Measurements from ENCODE around the gene DEUP1. TPM values are rescaled to one million over a fixed set of nuclear protein-coding genes. Genes with fewer than 3 reads are reported as not detected.

The DEUP1 gene
- polyA plus RNA-seq, 4 donors: 0.56 to 1.6 (median 1.5) TPM

- no peak for DNase-seq (ENCODE audit: low read depth in 4 of 4, low spot score in 3 of 4)
Observed at GRCh38 chr11:93476796-93477195, 146.3 kb downstream of the DEUP1 start.

GRCh38 chr11:93477684-93478234, 147.2 kb downstream of the DEUP1 start:
- DNase-seq (ENCODE audit: low read depth in 4 of 4, low spot score in 3 of 4): no peak

GRCh38 chr11:93478841-93479240, 148.3 kb downstream of the DEUP1 start:
- DNase-seq (ENCODE audit: low read depth in 4 of 4, low spot score in 3 of 4): no peak

- DNase-seq (ENCODE audit: low read depth in 4 of 4, low spot score in 3 of 4): no peak
Observed at GRCh38 chr11:93480256-93480655, 149.7 kb downstream of the DEUP1 start.

- DNase-seq (ENCODE audit: low read depth in 4 of 4, low spot score in 3 of 4): no peak
Observed at GRCh38 chr11:93480756-93481155, 150.2 kb downstream of the DEUP1 start.

- DNase-seq (ENCODE audit: low read depth in 4 of 4, low spot score in 3 of 4): no peak
Observed at GRCh38 chr11:93481279-93481678, 150.7 kb downstream of the DEUP1 start.

- DNase-seq (ENCODE audit: low read depth in 4 of 4, low spot score in 3 of 4): no peak
Observed at GRCh38 chr11:93481696-93482095, 151.2 kb downstream of the DEUP1 start.

- no peak for DNase-seq (ENCODE audit: low read depth in 4 of 4, low spot score in 3 of 4)
Observed at GRCh38 chr11:93482556-93482955, 152.0 kb downstream of the DEUP1 start.

- DNase-seq (ENCODE audit: low read depth in 4 of 4, low spot score in 3 of 4): no peak
Observed at GRCh38 chr11:93484716-93485115, 154.2 kb downstream of the DEUP1 start.

- DNase-seq (ENCODE audit: low read depth in 4 of 4, low spot score in 3 of 4): no peak
Observed at GRCh38 chr11:93485983-93486382, 155.4 kb downstream of the DEUP1 start.

- no peak for DNase-seq (ENCODE audit: low read depth in 4 of 4, low spot score in 3 of 4)
Observed at GRCh38 chr11:93487032-93487483, 156.5 kb downstream of the DEUP1 start.

Other genes starting within 250 kb of the DEUP1 start
- gene SLC36A4, start 132.8 kb upstream of the DEUP1 start, polyA plus RNA-seq (ENCODE audit: insufficient read length in 4 of 4): 10 to 100 TPM; 12.8 to 21.7 (median 21.0) TPM
- 10 to 100 TPM; 15.5 to 20.5 (median 16.1) TPM for gene SMCO4, start 212.6 kb downstream of the DEUP1 start, polyA plus RNA-seq (ENCODE audit: insufficient read length in 4 of 4)

Measured in left renal pelvis (tissue), 4 donors.